Activated CD8-positive, alpha-beta memory T cell treated with anti-CD3 and anti-CD28 coated beads, Interleukin-2, amount 10 ng/mL, durations not matched to agents 7 days and 5 days (primary cell): Measurements from ENCODE around the gene STPG4. TPM values are rescaled to one million over a fixed set of nuclear protein-coding genes. Genes with fewer than 3 reads are reported as not detected.
"Not testable (repeated sequence)": the region's sequence is repeated elsewhere in the genome, so short reads cannot be mapped to it uniquely, and the experiment has no call there.

Experiments used
- ATAC-seq: fragments of 150-1000 bp; cut with Tn5 transposase; one replicate; pipeline ENCODE4 v1.10.0; 2021; ENCODE audit warnings: moderate library complexity
- CTCF ChIA-PET: fragments of 350-600 bp; sonication (Branson Sonifier 250); formaldehyde crosslinking; loops from one replicate; lab custom pipeline; 2021; ENCODE audit warnings: antibody characterized with exemption; lab: Charles Lee
- DNase-seq: peaks from one replicate; pipeline ENCODE4 v3.0.0-alpha.2; 2020
- H3K27ac Mint-ChIP-seq: one replicate; pipeline ENCODE4 v1.8.0; 2021; ENCODE audit warnings: mild to moderate bottlenecking, mixed read lengths
- H3K27me3 Mint-ChIP-seq: one replicate; pipeline ENCODE4 v1.8.0; 2021; ENCODE audit warnings: mixed read lengths
- H3K36me3 Mint-ChIP-seq: one replicate; pipeline ENCODE4 v1.8.0; 2021; ENCODE audit warnings: mild to moderate bottlenecking, mixed read lengths
- H3K4me1 Mint-ChIP-seq: one replicate; pipeline ENCODE4 v1.8.0; 2021; ENCODE audit warnings: mixed read lengths
- H3K4me3 Mint-ChIP-seq: one replicate; pipeline ENCODE4 v1.8.0; 2021; ENCODE audit warnings: mild to moderate bottlenecking, moderate library complexity, mixed read lengths
- H3K9me3 Mint-ChIP-seq: one replicate; pipeline ENCODE4 v1.8.0; 2022; ENCODE audit warnings: low read depth, mixed read lengths
- total RNA-seq, 2 experiments: library from RNA; stranded (reverse); gene quantifications; one replicate each; pipeline ENCODE4 v1.2.3, GENCODE V29; 2021

STPG4 gene
- total RNA-seq, 2 experiments from 2014 or later: 0.20 to 0.40 TPM

DNA sequence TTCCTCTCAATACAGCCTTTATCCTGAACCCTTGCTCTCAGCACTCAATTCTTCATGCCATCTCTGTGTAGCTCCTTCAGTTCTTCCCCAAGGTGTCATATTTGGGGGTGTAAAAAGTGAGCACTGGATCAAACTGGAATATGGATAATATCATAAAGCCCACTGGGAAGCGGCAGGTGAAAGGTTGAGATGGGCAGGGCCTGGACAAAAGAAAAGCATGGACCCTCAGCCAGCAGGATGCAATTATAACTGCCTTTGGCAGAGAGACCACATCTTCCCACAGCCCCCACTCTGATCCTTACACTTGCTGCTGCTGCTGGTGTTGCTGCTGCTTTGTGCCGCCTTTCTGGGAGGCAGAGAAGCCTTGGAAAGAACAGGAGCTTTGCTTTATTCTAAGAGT is 31.2 kb upstream of the STPG4 start:
- H3K4me3 Mint-ChIP-seq: no peak overlapping the region
- H3K9me3 Mint-ChIP-seq: no peaks in the 10 kb centered on the region
- H3K27ac Mint-ChIP-seq: no peak overlapping the region
- no peak for ATAC-seq
- no peaks in the 10 kb centered on the region for H3K36me3 Mint-ChIP-seq
- H3K27me3 Mint-ChIP-seq: peaks cover 20% of the 10 kb centered on the region
- no peak for DNase-seq
- CTCF ChIA-PET: no interaction called here
- peaks cover 2% of the 10 kb centered on the region for H3K4me1 Mint-ChIP-seq

DNA sequence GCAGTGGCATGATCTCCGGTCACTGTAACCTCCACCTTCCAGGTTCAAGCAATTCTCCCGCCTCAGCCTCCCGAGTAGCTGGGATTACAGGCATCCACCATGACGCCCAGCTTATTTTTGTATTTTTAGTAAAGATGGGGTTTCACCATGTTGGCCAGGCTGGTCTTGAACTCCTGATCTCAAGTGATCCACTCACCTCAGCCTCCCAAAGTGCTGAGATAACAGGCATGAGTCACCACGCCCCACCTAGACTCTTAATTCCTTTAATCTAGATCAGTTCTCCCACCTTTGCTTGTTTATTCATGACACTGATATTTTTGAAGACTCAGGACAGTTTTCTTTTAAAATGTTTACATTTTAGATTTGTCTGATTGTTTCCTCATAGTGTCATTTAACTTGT is 30.0 kb upstream of the STPG4 start:
- H3K4me3 Mint-ChIP-seq, ATAC-seq, DNase-seq, H3K27ac Mint-ChIP-seq, H3K4me1 Mint-ChIP-seq, H3K9me3 Mint-ChIP-seq, H3K36me3 Mint-ChIP-seq: not testable (repeated sequence)
- CTCF ChIA-PET: interaction anchor here (1.5 kb wide), 1 partner anchor 88 kb away, joined by 3 read pairs; no protein-coding TSS in a partner anchor
- H3K27me3 Mint-ChIP-seq: peaks cover 20% of the 10 kb centered on the region

DNA sequence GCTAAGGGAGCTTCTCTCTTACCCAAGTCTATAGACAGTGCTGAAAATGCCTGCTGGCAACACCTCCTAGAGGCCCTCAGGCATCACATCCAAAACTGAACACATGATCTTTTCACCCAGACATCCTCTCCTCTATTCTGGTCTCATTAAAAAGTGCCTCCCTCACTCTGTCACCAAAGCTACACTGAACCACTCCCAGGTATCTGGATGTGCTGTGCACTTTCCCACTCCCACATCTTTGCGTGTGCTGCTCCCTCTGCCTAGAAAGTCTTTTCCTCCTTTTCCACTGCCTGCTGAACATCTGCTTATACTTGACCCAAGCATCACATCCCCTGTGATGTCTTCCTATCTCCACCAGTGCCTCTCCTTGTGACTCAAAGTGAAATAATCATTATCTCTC is 26.1 kb upstream of the STPG4 start:
- H3K4me1 Mint-ChIP-seq: peaks cover 17% of the 10 kb centered on the region
- ATAC-seq: no peak
- H3K4me3 Mint-ChIP-seq: no peak overlapping the region
- H3K9me3 Mint-ChIP-seq: no peaks in the 10 kb centered on the region
- H3K36me3 Mint-ChIP-seq: peaks cover 2% of the 10 kb centered on the region
- no peak for DNase-seq
- peaks cover 15% of the 10 kb centered on the region for H3K27me3 Mint-ChIP-seq
- no peak overlapping the region for H3K27ac Mint-ChIP-seq
- CTCF ChIA-PET: no interaction called here

DNA sequence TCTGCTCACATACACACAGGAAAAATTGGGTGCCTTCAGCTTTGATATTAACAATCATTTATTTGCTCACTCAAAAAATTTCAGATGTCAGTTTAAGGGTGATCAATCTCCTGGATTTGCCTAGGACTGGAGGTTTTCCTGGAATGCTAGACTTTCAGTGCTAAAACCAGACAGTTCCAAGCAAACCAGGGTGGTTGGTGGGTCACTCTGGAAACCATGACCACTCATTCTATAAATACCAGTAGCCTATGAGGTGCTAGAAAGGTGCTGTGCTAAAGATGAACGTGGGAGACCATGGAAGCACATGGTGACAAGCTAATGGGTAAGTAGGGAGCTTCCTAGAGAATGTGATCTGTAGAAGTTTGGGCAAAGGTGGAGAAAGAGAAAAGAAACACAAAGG is 25.4 kb upstream of the STPG4 start:
- Mint-ChIP-seq H3K4me3 (no peak overlapping the region), H3K9me3 (no peaks in the 10 kb centered on the region), H3K4me1 (peaks cover 17% of the 10 kb centered on the region), H3K36me3 (peaks cover 3% of the 10 kb centered on the region), H3K27me3 (peaks cover 9% of the 10 kb centered on the region), H3K27ac (no peak overlapping the region)
- ATAC-seq: no peak
- CTCF ChIA-PET: no interaction called here
- DNase-seq: no peak

DNA sequence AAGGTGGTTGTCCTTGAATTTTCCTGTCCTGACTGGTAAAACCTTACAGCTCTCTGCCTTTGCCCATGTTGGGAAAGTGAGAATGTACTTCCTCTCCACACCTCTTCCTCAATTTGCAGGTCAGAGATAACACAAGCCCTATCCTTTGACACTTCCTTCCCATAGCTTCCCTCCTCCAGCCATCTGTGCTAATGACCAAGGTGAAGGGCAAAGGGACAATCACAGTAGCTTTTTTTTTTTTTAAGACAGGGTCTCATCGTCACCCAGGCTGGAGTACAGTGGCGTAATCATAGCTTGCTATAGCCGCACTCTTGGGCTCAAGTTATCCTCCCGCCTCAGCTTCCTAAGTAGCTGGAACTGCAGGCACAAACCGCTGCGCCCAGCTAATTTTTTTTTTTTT is 24.3 kb upstream of the STPG4 start:
- H3K9me3 Mint-ChIP-seq: no peaks in the 10 kb centered on the region
- H3K4me1 Mint-ChIP-seq: peaks cover 17% of the 10 kb centered on the region
- no peak for DNase-seq

DNA sequence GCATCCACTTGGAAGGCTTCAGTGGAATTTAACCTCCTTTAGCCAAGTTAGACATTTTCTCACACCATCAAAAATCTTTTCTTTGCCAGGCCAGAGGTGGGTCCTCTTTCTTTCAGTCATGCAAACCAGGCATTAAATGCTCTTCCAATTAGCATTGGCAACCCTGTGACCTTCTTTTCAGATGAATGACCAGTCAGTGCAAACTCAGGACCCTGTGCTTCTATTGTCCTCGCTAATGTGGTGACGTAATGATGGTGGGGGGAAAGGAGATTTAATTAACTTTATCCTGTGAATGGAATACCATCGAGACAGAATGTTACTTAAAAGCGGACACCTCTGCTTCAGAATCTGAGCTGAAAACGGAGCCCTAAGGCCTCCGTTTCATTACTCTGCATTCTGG is 23.2 kb upstream of the STPG4 start:
- peaks cover 7% of the 10 kb centered on the region for H3K27me3 Mint-ChIP-seq
- DNase-seq: no peak
- no peak overlapping the region for H3K27ac Mint-ChIP-seq
- H3K36me3 Mint-ChIP-seq: peaks cover 19% of the 10 kb centered on the region
- no peak for ATAC-seq
- no peak overlapping the region for H3K4me3 Mint-ChIP-seq
- H3K4me1 Mint-ChIP-seq: peaks cover 23% of the 10 kb centered on the region
- H3K9me3 Mint-ChIP-seq: no peaks in the 10 kb centered on the region
- CTCF ChIA-PET: interaction anchor here (1.1 kb wide), 1 partner anchor 93 kb away, joined by 3 read pairs; no protein-coding TSS in a partner anchor

More for the DNA sequence above, 24.3 kb upstream of the STPG4 start:
- CTCF ChIA-PET: no interaction called here
- Mint-ChIP-seq H3K27ac (no peak overlapping the region), H3K27me3 (peaks cover 9% of the 10 kb centered on the region), H3K36me3 (peaks cover 12% of the 10 kb centered on the region), H3K4me3 (no peak overlapping the region)
- no peak for ATAC-seq

DNA sequence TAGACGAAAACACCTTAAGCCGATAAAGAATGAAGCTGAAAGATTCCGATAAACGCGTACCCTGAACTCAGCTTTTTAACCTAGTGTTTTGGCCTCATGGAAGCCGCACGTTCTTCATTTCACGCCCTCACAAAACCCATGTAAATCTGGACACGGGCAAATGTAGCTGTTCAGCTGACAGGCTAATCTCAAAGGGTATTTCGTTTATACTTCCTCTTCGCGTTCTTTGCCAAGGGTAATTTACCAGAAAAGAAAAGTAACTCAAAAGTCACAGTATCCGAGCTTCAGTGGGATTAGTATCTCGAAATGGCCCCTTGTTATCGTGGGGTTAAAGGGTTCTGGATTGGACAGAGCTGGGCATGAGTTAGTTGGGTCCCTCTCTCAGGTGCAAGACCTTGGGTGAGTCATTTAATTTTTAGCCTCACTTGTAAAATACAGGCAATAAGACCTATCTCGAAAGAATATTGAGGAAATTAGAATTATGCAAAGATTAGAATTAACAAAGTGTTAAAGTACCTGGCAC is 22.0 kb upstream of the STPG4 start:
- Mint-ChIP-seq H3K4me1 (peaks cover 34% of the 10 kb centered on the region), H3K9me3 (no peaks in the 10 kb centered on the region), H3K36me3 (peaks cover 27% of the 10 kb centered on the region), H3K27ac (peak overlapping the region; percentile 100), H3K27me3 (no peaks in the 10 kb centered on the region), H3K4me3 (peak overlapping the region; percentile 99)
- no peak for DNase-seq
- CTCF ChIA-PET: no interaction called here
- ATAC-seq: no peak

DNA sequence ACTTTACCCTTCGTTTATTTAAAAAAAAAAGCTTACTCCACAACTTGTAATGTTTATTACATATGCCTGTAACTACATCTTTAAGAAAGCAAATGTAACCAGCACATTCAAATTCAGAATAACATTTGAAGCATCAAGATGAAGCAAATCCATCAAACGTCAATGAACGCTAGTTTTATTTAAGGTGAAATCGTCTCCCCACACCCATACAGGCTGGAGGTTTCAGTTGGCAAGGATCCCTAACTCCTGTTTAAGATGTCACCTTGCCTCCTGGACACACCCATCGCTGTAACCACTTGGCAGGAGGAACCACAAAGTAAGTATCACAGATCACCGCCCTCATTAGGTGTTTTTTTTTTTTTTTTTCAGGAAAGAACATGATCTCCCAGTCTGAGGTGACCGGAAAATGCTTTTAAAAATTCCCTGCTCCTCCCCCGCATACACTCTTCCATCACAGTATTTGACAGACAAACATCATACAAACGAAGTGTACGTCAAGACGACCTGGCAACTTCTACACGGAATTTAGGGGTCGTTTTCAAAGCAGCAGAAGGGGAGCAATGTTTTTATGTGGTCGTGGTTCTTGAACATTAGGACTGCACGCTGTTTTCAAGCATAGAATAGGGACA is 19.7 kb upstream of the STPG4 start:
- Mint-ChIP-seq H3K4me1 (peaks cover 46% of the 10 kb centered on the region), H3K27ac (peak overlapping the region; percentile 88), H3K27me3 (no peaks in the 10 kb centered on the region), H3K4me3 (peak overlapping the region; percentile 99), H3K36me3 (peaks cover 42% of the 10 kb centered on the region), H3K9me3 (no peaks in the 10 kb centered on the region)
- ATAC-seq: no peak
- CTCF ChIA-PET: interaction anchor here (1.0 kb wide), 1 partner anchor 97 kb away, joined by 3 read pairs; no protein-coding TSS in a partner anchor
- peak; percentile 71 for DNase-seq

DNA sequence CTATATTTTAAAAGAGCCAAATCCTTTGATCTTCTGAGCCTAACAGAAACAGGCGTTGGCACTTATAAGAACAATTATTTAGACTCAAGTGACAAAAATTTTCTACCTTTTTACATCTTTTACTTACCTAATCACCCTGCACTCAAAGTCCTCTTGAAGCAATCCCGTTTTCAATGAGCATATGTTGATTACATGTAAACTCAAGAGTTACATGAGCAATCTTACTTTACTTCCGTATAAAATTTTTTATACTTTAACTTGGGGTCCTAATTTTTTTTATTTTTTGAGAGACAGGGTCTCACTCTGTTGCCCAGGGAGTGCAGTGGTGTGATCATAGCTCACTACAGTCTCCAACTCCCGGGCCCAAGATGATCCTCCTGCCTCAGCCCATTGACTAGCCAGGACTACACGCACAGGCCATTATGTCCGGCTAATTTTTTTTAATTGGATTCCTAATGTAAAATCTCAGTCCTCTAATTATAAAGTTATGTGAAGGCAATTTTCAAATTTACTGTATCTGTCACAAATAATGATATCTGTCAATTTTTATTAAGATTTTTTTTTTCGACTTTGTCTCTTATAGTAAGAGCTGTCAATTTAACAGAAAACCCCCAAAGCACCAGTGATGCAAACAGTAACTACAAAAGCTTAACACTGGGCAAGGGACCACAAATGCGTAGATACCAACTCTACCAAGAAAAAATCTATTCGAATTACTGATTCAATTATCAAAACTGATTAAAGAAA is 19.1 kb upstream of the STPG4 start:
- Mint-ChIP-seq H3K9me3 (no peaks in the 10 kb centered on the region), H3K4me1 (peaks cover 47% of the 10 kb centered on the region), H3K27ac (peak overlapping the region; percentile 88), H3K36me3 (peaks cover 46% of the 10 kb centered on the region), H3K4me3 (peak overlapping the region; percentile 99), H3K27me3 (no peaks in the 10 kb centered on the region)
- ATAC-seq (no peak), DNase-seq (no peak)
- CTCF ChIA-PET: interaction anchor here (1.0 kb wide), 1 partner anchor 98 kb away, joined by 3 read pairs; no protein-coding TSS in a partner anchor

DNA sequence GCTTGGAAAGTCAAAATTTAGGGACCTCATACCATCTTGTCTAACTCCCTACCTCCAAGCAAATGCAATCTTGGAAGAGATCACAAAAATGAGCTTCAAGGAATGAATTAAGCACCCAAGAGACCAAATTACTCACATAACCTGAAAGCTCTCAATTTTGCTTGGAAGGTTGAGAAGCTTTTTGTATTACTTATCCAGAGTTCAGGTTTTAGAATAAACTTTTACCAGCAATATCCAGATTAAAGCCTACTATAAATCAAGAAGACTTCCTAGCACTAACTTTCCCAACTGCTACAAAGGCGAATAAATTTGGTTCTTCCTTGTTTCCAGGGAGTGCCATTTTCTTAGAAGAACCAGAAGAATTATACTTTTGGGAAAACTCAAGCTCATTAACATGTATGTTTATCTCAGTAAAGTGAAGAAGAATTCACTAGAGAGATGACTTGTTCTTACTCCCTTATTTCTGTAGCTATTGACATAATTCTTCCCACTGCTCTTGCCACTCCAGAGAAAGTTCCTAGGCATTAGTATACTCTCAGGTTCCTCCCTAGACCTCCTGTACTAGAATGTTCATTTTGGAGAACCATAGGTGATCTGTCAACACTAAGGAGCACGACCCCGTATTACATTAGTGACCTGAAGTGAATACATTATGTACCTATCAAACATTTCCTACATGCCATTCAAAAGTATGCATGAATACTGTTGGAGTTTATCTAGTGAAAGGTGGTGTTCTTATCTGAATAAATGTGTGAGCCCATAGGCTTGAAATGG is 18.0 kb upstream of the STPG4 start:
- Mint-ChIP-seq H3K36me3 (peaks cover 52% of the 10 kb centered on the region), H3K9me3 (no peaks in the 10 kb centered on the region), H3K27me3 (no peaks in the 10 kb centered on the region), H3K4me1 (peaks cover 52% of the 10 kb centered on the region), H3K4me3 (peak overlapping the region; percentile 99), H3K27ac (peak overlapping the region; percentile 46)
- DNase-seq: no peak
- ATAC-seq: no peak
- CTCF ChIA-PET: interaction anchor here (0.7 to 1.3 kb wide), 3 partner anchors 88 to 249 kb away, joined by 3 read pairs; no protein-coding TSS in a partner anchor

DNA sequence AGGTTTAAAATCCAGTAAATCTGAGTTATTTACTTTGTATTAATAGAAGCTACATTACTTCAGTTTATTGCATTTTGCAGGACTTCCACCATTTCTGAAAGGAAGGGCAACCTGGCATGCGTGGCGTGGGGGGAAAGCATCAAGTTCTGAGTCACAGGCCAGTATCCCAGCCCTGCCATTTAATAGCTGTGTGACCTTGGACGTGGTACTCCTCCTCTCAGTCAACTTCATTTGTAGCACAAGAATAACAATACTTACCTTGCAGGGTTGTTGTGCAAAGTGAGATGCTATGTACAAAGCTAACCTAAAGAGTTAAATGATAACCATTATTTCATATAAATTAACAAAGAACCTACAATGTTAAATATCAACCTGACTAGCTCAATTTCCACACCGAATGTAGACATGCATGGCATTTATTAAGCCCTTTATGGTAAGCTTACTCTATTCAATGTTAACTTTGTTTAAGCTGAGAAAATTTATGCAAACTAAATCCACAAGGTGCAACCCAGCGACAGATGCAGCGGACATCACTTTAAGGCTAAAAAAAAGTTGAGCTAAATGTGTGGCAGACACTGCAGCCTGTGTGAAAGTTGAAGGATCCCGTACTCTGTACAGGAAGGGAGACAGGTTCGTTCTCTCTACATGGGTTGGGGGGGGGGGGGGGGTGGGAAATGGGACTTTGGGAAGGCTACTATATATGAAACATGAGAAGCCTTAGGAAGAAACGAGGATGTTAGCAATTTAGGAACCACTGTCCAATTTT is 17.2 kb upstream of the STPG4 start:
- no peak for DNase-seq
- Mint-ChIP-seq H3K4me3 (peak overlapping the region; percentile 99), H3K9me3 (no peaks in the 10 kb centered on the region), H3K4me1 (peaks cover 49% of the 10 kb centered on the region), H3K27ac (peak overlapping the region; percentile 46), H3K27me3 (no peaks in the 10 kb centered on the region), H3K36me3 (peaks cover 56% of the 10 kb centered on the region)
- CTCF ChIA-PET: interaction anchor here (0.7 to 1.3 kb wide), 3 partner anchors 88 to 248 kb away, joined by 3 read pairs; no protein-coding TSS in a partner anchor
- no peak for ATAC-seq

DNA sequence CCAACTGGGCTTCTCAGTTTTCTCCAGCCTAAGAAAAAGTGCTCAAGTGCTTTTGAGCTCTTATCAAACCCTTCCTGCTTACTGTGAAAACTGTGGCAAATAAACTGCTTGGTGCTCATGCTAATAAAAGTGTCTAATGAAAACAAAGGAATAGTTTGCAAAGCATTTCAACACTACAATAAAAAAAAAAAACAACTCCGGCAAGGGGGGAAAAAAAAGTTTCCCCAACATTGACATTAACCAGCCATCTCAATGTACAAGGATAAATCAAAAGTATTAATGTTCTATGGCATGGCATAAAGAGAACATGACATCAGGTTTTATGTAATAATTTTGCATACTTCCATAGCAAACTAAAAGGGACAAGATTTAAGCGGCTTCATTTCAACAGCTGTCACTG is 14.7 kb upstream of the STPG4 start:
- peaks cover 58% of the 10 kb centered on the region for H3K36me3 Mint-ChIP-seq

More for the DNA sequence above, 14.7 kb upstream of the STPG4 start:
- no peaks in the 10 kb centered on the region for H3K9me3 Mint-ChIP-seq
- no peak overlapping the region for H3K4me3 Mint-ChIP-seq
- ATAC-seq (no peak), DNase-seq (no peak)
- H3K4me1 Mint-ChIP-seq: peaks cover 60% of the 10 kb centered on the region
- CTCF ChIA-PET: no interaction called here
- H3K27me3 Mint-ChIP-seq: no peaks in the 10 kb centered on the region
- H3K27ac Mint-ChIP-seq: peak overlapping the region; percentile 54
